Natural killer cell (primary cell): Measurements from ENCODE around the gene GMPR2. TPM values are rescaled to one million over a fixed set of nuclear protein-coding genes. Genes with fewer than 3 reads are reported as not detected.

Source experiments
- ATAC-seq, 3 donors: fragments of 150-1000 bp in 2 of 3; fragments of 200-7000 bp in 1 of 3; cut with Tn5 transposase; 1 replicate in 1 of 3; 2 replicates in 2 of 3; pipeline ENCODE4 v1.10.0; 2021; ENCODE audit warnings: mild to moderate bottlenecking in 2 of 3, moderate library complexity in 2 of 3
- DNase-seq, 2 donors: peaks; one replicate each; pipeline versions ENCODE4 v3.0.0 to v3.0.0-alpha.2; 2013 to 2021; ENCODE audit warnings: mixed read lengths in 1 of 2
- H3K27ac ChIP-seq: one replicate; pipeline ENCODE4 v1.5.1; 2013; ENCODE audit warnings: mild to moderate bottlenecking, low read length
- H3K27me3 ChIP-seq: one replicate; pipeline ENCODE4 v1.6.1; 2013; ENCODE audit warnings: low read length; ENCODE audit not compliant: control insufficient read depth, insufficient read depth
- H3K36me3 ChIP-seq: one replicate; pipeline ENCODE4 v1.6.1; 2013; ENCODE audit warnings: low read length; ENCODE audit not compliant: control insufficient read depth, insufficient read depth
- H3K4me1 ChIP-seq: one replicate; pipeline ENCODE4 v1.6.1; 2013; ENCODE audit warnings: low read length; ENCODE audit not compliant: control insufficient read depth, insufficient read depth
- H3K4me3 ChIP-seq: one replicate; pipeline ENCODE4 v1.5.1; 2013; ENCODE audit warnings: low read length
- H3K9me3 ChIP-seq: one replicate; pipeline ENCODE4 v1.6.1; 2013; ENCODE audit warnings: low read length; ENCODE audit not compliant: control insufficient read depth, insufficient read depth
- H3K27ac Mint-ChIP-seq, 2 donors: one replicate each; pipeline ENCODE4 v1.8.0; 2022; ENCODE audit warnings: mild to moderate bottlenecking in 2 of 2, mixed read lengths in 2 of 2, moderate library complexity in 1 of 2
- H3K27me3 Mint-ChIP-seq, 2 donors: one replicate each; pipeline ENCODE4 v1.8.0; 2022; ENCODE audit warnings: low read depth in 2 of 2, mixed read lengths in 2 of 2
- H3K36me3 Mint-ChIP-seq: one replicate; pipeline ENCODE4 v1.8.0; 2022; ENCODE audit warnings: mixed read lengths
- H3K4me1 Mint-ChIP-seq, 2 donors: one replicate each; pipeline ENCODE4 v1.8.0; 2022; ENCODE audit warnings: mixed read lengths in 2 of 2
- H3K4me3 Mint-ChIP-seq: one replicate; pipeline ENCODE4 v1.8.0; 2022; ENCODE audit warnings: mild to moderate bottlenecking, moderate library complexity, mixed read lengths
- H3K9me3 Mint-ChIP-seq, 2 donors: one replicate each; pipeline ENCODE4 v1.8.0; 2022; ENCODE audit warnings: mixed read lengths in 2 of 2
- WGBS: methylation state at CpG from one replicate; pipeline ENCODE4 v1.1.7; 2013; ENCODE audit warnings: missing lambda C conversion rate; ENCODE audit not compliant: insufficient coverage; 5-methylcytosine and 5-hydroxymethylcytosine counted together
- intact Hi-C: fragments of 100-400 bp; cut with micrococcal nuclease; formaldehyde crosslinking; loops from one replicate; pipeline ENCODE4 v1.14.2; 2022
- total RNA-seq, 4 donors: library from RNA; stranded (reverse); fragments of 120-200 nt in 1 of 4; gene quantifications; one replicate each; pipeline versions ENCODE4 v1.2.3 to v1.2.4, GENCODE V29; 2013 to 2022
- TF ChIP-seq, protein P1 (sequence below): fragments of 200-600 bp; IDR thresholded peaks from one replicate; pipeline ENCODE4 v1.8.0; 2022; ENCODE audit warnings: antibody characterized with exemption

Gene GMPR2
- total RNA-seq, 3 donors from 2014 or later (not counting 1 experiment from before 2014, with no cell fraction given), result 46.5 to 63.3 (median 53.3) TPM

DNA sequence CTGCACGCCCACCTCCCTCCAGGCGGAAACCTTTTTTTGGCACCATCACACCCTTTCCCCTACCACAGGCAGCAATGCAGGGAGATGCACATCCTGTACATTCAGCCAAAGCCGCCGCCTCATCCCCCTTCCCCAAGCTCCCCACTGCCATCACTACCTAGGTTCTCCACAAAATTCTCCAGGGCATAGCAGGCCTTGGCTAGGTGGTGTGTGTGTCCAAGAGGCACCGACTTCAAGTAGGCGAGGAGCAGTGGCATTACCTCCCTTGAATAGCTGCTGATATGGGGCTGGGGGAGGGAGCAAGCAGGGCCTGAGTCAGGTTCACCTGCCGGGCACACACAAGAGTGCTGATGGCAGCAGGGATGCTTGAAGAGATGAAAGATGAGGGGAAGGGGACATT lies 47.7 kb upstream of the GMPR2 start:
- peaks cover 6% of the 10 kb centered on the region for H3K36me3 Mint-ChIP-seq

DNA sequence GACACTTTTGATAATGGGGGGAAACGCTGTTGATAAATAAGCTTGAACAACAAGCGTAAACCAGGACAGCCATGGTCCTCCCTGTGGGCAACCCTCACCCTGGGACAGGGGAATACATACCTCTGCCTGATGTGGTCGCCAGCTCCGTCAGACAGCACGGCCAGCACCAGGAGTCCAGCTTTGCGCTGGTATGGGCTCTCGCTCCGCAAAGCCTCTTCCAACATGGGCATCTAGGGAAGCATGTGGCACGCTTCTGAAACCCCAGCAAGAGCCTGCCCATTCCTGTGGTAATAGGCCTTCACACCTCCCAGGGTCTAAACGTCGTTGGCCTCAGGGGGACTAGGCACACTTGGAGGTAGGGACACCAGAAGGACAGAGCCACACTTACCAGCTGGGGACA lies 47.0 kb upstream of the GMPR2 start:
- DNase-seq (no peak), ATAC-seq (no peak)
- no peaks in the 10 kb centered on the region for H3K9me3 Mint-ChIP-seq
- no peak overlapping the region for H3K4me3 Mint-ChIP-seq
- WGBS, result 94% methylated on average over 11 of the region's 11 CpGs
- H3K4me3 ChIP-seq, result no peak overlapping the region
- TF ChIP-seq, protein P1, sequence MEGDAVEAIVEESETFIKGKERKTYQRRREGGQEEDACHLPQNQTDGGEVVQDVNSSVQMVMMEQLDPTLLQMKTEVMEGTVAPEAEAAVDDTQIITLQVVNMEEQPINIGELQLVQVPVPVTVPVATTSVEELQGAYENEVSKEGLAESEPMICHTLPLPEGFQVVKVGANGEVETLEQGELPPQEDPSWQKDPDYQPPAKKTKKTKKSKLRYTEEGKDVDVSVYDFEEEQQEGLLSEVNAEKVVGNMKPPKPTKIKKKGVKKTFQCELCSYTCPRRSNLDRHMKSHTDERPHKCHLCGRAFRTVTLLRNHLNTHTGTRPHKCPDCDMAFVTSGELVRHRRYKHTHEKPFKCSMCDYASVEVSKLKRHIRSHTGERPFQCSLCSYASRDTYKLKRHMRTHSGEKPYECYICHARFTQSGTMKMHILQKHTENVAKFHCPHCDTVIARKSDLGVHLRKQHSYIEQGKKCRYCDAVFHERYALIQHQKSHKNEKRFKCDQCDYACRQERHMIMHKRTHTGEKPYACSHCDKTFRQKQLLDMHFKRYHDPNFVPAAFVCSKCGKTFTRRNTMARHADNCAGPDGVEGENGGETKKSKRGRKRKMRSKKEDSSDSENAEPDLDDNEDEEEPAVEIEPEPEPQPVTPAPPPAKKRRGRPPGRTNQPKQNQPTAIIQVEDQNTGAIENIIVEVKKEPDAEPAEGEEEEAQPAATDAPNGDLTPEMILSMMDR, result no peak
- H3K36me3 Mint-ChIP-seq, result peaks cover 5% of the 10 kb centered on the region
- H3K9me3 ChIP-seq, result no peaks in the 10 kb centered on the region
- intact Hi-C loops, result no loop called here
- no peaks in the 10 kb centered on the region for H3K27me3 Mint-ChIP-seq
- no peak overlapping the region for H3K27ac ChIP-seq
- H3K27me3 ChIP-seq, result no peaks in the 10 kb centered on the region
- peaks cover 23% of the 10 kb centered on the region for H3K4me1 ChIP-seq
- peaks cover 20 to 26% of the 10 kb centered on the region in 2 donors for H3K4me1 Mint-ChIP-seq
- H3K27ac Mint-ChIP-seq, result no peak overlapping the region
- peaks cover 39% of the 10 kb centered on the region for H3K36me3 ChIP-seq

More for the DNA sequence above, 47.7 kb upstream of the GMPR2 start:
- Histone ChIP-seq H3K36me3 (peaks cover 43% of the 10 kb centered on the region), H3K4me1 (peaks cover 23% of the 10 kb centered on the region), H3K27me3 (no peaks in the 10 kb centered on the region), H3K4me3 (no peak overlapping the region), H3K9me3 (no peaks in the 10 kb centered on the region), H3K27ac (no peak overlapping the region)
- no peak for DNase-seq
- Mint-ChIP-seq H3K27ac (no peak overlapping the region), H3K9me3 (no peaks in the 10 kb centered on the region), H3K4me3 (no peak overlapping the region), H3K27me3 (no peaks in the 10 kb centered on the region), H3K4me1 (peaks cover 20 to 26% of the 10 kb centered on the region in 2 donors)
- intact Hi-C loops, result no loop called here
- ATAC-seq, result no peak
- WGBS, result 97% methylated on average over 7 of the region's 7 CpGs
- TF ChIP-seq, protein P1, result no peak

DNA sequence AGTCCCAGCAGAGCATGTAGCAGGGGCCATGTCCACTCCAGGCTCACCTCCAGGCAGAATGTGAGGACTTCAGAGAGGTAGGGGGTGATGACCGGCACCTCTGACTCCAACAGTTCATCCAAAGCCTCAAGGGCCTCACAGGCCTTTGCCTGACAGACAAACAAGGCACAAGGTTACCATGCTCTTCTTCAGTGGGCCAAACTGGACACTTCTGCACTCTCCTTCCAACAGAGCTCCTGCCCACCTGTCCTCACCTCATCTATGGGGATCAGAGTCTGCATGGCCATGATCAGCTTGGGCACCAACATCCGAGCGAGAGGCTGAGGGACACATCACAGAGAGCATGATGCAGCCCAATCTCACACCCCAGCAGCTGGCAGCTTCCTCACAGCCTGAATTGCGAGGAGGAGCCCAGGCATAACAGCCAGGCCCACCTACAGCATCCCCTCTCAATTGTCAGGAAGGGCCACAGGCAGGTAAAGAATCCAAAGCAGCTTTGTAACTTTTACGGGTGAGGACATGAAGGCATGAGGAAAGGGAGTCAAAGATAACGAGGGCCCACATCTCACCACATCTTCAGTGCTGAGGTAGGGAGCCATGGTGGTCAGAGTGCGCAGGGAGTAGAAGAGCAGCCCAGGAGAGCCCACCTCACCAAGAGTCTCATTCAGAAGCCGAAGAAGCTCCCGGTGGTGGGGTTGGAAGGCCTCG lies 45.7 kb upstream of the GMPR2 start:
- ATAC-seq (no peak), DNase-seq (no peak)
- Histone ChIP-seq H3K27ac (no peak overlapping the region), H3K27me3 (no peaks in the 10 kb centered on the region), H3K4me3 (no peak overlapping the region), H3K4me1 (peaks cover 23% of the 10 kb centered on the region), H3K36me3 (peaks cover 36% of the 10 kb centered on the region), H3K9me3 (no peaks in the 10 kb centered on the region)
- peaks cover 24 to 26% of the 10 kb centered on the region in 2 donors for H3K4me1 Mint-ChIP-seq
- no peaks in the 10 kb centered on the region for H3K36me3 Mint-ChIP-seq
- H3K27me3 Mint-ChIP-seq, result no peaks in the 10 kb centered on the region
- H3K4me3 Mint-ChIP-seq, result peak overlapping the region; percentile 81
- intact Hi-C loops, result no loop called here
- TF ChIP-seq, protein P1, result no peak
- H3K27ac Mint-ChIP-seq, result peak overlapping the region; percentile 83 to 97
- WGBS, result 93% methylated on average over 10 of the region's 10 CpGs
- no peaks in the 10 kb centered on the region for H3K9me3 Mint-ChIP-seq

DNA sequence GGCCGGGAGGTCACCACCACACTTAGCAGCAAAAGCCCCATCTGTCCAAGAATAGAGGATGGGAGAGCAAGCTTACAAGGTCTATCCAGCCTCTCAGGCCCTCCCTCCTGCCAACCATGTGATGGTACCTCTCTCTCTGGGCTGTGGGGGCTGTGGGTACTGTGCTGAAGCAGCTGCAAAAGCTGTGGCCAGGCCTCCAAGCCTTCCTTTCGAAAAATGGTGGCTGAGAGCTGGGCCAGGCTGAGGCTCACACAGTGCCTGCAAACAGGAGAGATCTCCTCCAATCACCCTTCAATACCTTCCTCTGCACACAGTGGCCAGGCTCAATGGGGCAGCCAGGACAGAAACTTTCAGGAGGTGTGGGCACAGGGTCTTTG lies 45.2 kb upstream of the GMPR2 start:
- no peaks in the 10 kb centered on the region for H3K27me3 Mint-ChIP-seq
- WGBS, result 55% methylated on average over 1 of the region's 2 CpGs
- H3K9me3 ChIP-seq, result no peaks in the 10 kb centered on the region
- H3K4me3 ChIP-seq, result no peak overlapping the region
- intact Hi-C loops, result no loop called here
- TF ChIP-seq, protein P1, result no peak
- H3K27ac ChIP-seq, result peak overlapping the region; percentile 68
- H3K27me3 ChIP-seq, result no peaks in the 10 kb centered on the region
- DNase-seq, result no peak
- peak in 2 of 3 donors; percentile 6 to 19 for ATAC-seq
- H3K4me3 Mint-ChIP-seq, result peak overlapping the region; percentile 85
- H3K9me3 Mint-ChIP-seq, result no peaks in the 10 kb centered on the region
- peaks cover 23% of the 10 kb centered on the region for H3K4me1 ChIP-seq
- H3K4me1 Mint-ChIP-seq, result peaks cover 26 to 29% of the 10 kb centered on the region in 2 donors
- peak overlapping the region; percentile 83 to 97 for H3K27ac Mint-ChIP-seq
- H3K36me3 ChIP-seq, result peaks cover 41% of the 10 kb centered on the region
- no peaks in the 10 kb centered on the region for H3K36me3 Mint-ChIP-seq
